GM11168 (cell line): ENCODE results near the gene NXN.
"Not testable (repeated sequence)": the region's sequence is repeated elsewhere in the genome, so short reads cannot be mapped to it uniquely, and the experiment has no call there.

Experiments used
- in situ Hi-C: fragments of 300-500 bp; cut with MboI; formaldehyde crosslinking; loops from one replicate; pipeline ENCODE4 v1.12.0; 2022; ENCODE audit warnings: low sequenced_read_pairs; ENCODE audit not compliant: unreplicated experiment

The NXN gene

DNA sequence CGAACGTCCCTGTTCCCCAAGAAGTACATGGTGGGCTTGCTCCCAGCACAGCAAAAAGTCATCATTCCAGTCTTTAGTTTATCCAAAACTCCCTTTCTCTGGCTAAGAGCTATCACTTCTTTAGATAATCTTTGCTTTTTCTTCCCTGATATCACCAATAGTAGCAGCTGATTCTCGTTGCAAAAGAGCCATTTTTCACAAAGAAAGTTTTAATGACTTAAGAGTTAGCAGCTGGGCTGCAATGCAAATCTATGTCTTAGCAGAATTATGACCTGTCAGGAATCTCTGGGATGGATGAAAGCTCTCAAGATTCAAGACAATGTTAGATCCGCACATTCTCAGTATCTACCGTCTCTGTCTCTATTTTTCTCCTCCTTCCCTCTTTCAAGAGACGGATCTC, 53.8 kb downstream of the NXN start:
- in situ Hi-C loops, result loop anchor here (10.0 kb wide), 1 partner anchor 391 kb away; no protein-coding TSS in a partner anchor

DNA sequence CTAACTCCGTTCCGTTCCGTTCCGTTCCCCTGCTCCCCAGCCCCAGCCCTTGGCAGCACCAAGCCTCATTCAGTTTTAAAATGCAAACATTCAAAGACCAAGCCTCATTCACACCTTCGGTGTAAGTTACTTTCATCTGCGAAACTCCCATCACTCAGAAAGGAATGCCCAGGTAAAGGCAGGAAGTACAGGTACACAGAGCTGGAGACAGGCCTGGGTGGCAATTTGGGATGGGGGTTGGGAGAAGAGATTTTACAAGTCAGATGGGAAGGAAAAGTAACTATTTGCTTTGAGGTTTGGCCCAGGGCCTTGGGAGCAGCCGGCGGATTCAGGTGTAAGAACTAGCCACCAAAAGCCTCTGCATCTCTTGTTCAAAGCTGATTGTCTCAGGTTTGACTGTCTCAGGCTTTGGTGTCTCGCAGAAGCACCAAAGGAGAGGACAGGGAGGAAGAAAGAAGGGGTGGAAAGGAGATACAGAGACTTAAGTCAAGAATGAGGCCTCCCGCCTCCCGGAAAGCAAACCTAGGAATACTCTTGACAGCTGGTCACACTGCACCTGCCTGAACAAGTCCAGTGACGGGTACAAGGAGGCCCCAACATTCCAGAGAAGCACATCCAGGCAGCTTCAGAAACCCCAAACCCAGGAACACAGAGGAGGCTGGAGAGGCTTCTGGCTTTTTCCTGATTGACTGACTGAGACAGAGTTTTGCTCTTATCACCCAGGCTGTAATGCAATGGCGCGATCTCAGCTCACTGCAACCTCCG, 54.7 kb downstream of the NXN start:
- in situ Hi-C loops, result loop anchor here (10.0 kb wide), 1 partner anchor 390 kb away; no protein-coding TSS in a partner anchor

DNA sequence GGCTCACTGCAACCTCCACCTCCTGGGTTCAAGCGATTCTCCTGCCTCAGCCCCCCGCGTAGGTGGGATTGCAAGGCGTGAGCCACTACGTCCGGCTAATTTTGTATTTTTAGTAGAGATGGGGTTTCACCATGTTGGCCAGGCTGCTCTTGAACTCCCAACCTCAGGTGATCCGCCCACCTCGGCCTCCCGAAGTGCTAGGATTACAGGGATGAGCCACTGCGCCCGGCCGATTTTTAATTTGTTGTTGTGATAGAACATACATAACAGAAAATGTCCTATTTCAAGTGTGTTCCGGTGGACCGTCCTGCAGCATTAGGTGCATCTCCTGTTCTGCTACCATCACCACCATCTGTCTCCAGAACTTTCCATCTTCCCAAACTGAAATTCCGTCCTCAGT, 55.3 kb downstream of the NXN start:
- in situ Hi-C loops, result loop anchor here (10.0 kb wide), 1 partner anchor 390 kb away; no protein-coding TSS in a partner anchor

DNA sequence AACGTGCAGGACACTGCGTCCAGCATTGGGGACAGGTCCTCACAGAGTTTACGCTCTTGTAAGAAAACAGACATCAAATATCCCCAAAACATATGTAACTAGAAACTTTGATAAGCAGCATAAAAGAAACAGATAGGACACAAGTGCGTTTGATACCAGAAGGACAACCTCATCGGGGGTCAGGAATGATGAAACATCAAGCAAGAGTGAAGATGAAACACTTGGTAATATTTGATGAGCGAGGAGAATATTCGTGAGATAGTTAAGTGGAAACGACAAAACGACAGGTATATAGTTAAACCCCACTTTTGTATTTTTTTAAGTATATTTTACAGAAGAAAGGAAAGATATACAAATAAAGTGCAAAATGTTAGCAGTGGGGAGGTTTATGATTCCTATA, 55.9 kb downstream of the NXN start:
- in situ Hi-C loops, result loop anchor here (10.0 kb wide), 1 partner anchor 389 kb away; no protein-coding TSS in a partner anchor

DNA sequence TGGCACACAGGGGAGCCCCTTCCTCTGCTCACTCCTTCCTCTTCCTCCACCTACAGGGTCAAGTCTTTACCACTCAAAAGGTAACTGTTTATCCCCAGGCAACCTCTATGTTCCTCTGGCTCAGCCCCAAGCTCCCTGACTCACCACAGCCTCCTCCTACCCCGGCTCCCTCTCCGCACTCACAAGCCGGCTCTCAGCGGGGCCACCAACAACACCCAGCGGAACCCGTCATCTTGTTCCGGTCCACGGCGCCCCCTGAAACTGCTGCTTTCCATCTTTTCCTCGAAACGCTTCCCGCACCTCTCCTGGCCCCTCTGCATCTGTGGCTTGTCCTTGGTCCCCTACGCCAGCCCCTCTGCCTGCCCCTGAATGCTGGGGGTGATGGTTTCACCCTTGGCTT, 58.4 kb downstream of the NXN start:
- in situ Hi-C loops, result loop anchor here (10.0 kb wide), 1 partner anchor 386 kb away; no protein-coding TSS in a partner anchor

DNA sequence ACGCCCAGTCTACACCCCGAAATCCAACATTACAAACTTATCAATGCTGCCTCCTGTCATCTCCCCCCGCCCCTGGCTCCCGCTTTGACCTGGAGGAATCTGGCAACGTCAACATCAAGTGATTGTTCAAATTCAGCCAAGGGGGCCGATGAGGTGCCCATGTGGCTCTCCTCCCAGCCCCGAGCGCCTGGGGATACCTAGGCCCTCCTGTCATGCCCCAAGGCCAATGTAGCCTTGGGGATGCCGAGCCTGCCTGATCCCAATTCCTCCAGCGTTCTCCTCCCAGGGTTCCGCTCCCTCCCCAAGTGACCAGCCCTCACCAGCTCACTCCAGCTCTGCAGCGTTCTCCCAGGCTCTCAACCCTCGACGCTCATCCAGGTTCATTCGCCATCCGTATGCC, 59.4 kb downstream of the NXN start:
- in situ Hi-C loops, result loop anchor here (10.0 kb wide), 1 partner anchor 385 kb away; no protein-coding TSS in a partner anchor

DNA sequence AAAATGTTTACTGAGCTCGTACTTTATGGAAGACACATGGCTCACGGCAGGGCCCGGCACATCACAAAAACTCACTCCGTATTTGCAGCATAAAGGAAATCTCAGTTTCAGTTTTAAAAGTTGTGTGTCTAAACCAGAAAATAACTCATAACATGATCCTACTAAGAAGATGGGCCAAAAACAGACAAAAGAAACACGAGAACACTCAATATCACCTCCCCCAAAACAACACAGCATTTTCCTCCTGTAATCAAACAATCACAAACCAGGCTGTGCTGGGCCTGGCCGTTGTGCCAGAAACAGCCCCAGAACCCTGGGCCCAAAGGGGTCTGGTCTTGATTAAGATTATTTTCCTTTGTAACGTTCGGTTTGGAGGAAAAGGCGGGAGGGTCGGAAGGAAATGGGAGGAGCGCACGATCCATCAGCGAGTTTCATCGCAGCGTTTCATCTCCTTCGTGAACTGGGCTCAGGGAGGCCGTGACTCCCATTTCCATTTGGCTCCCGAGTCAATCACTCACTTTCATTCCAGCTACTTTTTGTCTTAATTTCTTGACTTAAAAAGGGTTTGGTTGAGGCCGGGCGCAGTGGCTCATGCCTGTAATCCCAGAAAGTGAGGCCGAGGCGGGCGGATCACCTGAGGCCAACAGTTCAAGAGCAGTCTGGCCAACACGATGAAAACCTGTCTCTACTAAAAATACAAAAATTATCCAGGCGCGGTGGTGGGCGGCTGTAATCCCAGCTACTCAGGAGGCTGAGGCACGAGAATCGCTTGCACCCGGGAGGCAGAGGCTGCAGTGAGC, 61.4 kb downstream of the NXN start:
- in situ Hi-C loops, result no loop called here

DNA sequence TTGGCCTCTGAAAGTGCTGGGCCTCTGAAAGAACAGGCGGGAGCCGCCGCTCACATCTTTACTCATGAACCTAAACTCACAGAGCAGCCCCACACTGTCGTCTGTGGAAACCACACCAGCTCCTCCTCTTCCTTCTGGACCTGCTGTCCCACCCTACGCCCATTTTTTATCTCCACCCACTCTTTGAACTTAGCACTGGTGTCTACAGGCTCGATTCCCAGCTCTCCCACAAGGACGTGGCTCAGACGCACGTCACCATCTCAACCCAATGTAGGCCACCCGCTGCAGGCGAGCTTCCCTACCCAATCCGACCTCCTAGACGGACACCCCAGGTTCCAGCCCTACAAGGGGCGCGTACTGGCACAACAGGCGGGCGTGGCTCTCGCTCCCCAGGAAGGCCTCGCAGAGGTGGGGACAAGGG, 62.2 kb downstream of the NXN start:
- in situ Hi-C loops, result no loop called here

DNA sequence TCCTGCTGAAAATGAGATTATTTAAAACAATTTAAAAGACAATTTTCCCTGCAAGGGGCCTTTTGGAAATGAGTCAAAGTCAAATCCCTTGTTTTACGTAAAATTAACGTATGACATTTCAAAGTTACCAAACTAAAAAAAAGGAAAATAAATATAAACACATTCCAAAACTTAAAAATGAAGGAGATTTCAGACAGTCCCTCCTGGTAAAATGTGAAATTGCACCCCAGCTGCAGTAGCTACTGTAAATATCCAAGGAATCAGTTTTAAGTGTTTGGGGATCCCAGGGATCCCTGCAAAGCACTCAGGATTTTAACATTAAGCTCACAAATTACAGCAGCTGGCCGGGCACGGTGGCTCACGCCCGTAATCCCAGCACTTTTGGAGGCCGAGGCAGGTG, 63.3 kb downstream of the NXN start:
- in situ Hi-C loops, result no loop called here

DNA sequence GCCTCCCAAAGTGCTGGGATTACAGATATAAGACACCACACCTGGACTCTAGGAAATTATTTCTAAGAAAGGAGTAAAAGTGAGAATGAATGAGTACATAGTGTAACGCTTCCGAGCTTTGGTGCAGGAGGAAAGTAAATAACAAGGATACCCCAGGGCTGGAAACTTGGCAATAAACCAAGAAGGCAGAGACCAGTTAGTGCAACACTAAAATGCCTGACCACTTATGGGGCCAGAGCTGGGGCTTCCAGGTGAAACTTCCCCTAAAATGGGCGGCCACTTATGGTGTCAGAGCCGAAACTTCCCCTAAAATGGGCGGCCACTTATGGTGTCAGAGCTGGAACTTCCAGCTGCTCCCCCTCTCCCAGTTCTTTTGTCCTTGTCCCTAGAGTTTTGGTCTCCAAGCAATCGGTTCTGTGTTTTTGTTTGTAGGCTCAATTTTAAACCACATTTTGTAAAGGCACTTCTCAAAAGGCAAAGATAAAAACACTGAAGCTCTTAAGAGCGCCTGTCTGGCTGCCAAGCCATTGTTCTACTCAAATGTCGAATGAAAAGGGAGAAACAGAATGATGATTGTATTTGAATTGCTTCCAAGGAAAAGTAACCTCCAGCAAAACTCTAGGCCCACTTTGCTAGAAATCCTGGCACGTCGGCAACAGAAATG, 63.9 kb downstream of the NXN start:
- in situ Hi-C loops, result no loop called here

DNA sequence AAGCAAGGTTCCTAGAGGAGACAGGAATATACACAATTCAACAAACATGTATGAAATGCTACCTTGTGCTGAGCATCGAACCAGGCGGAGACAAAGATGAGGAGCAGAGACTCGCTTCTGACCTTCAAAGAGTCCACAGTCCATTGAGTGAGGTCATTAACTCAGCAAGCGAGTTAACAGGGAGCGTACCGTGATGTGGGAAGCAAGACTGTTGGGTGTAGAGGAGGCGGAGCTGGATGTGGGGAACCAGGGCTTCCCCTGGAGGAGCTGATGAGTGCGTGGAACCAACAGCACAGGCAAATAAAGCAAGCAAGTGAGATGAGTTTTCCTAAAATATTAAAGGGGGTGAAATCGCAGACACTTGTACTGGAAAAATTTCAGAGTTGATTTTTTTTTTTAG, 65.0 kb downstream of the NXN start:
- in situ Hi-C loops, result no loop called here

DNA sequence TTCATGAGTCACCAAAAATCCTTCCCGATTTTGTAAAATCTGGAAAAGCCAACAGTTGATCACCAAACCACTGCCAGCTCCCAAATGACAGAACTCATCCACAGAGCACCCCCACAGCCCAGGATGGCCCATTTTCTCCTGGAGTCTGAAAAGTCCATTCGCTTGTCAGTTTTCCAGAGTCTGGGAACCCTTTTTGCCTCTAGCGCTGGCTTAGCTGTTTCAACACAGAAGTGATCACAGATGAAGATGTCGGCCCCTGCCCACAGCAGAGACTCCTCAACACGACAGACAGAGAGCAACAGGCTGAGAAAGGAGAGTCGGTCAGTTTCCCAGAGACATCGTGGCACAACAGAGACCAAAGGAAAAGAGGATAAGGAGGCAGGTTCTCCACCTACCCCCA, 66.4 kb downstream of the NXN start:
- in situ Hi-C loops, result no loop called here

DNA sequence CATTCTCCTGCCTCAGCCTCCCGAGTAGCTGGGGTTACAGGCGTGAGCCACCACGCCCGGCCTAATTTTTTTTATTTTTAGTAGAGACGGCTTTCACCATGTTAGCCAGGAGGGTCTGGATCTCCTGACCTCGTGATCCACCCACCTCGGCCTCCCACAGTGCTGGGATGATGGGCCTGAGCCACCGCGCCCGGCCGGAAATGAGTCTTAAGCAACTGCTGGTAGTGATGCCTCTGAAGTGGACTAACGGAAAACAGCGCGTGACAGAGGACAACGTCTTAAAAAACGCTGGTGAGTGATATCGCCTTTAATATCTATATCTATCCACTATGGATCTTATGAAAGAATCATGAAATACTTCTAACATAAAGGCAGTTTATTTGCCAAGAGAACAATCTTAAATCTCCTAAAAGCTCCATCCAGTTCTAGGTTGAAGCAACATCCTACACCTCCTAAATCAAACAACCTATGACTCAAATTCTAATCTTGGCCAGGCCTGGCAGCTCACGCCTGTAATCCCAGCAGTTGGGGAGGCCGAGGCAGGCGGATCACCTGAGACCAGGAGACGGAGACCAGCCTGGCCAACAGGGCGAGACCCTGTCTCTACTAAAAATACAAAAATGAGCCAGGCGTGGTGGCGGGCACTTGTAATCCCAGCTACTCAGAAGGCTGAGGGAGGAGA, 69.8 kb downstream of the NXN start:
- in situ Hi-C loops, result no loop called here

DNA sequence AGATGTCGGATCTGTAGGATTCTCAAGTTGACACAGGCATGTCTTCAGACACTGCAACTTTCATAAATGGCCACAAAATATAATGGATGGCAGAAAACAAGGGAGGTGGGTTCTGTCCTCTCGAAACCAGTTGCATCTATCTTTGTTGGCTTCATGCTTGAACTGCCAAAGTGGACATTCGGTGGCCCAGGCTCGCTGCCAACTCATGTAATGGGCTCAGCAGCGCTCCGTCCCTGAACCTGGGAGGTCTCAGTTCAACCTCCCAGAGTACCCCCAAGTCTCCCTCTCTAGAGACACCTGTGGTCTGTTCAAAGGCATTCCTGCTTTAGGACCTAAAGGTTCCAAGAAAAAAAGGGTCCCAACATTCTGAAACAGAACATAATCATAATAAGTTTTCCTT, 71.9 kb downstream of the NXN start:
- in situ Hi-C loops, result no loop called here

DNA sequence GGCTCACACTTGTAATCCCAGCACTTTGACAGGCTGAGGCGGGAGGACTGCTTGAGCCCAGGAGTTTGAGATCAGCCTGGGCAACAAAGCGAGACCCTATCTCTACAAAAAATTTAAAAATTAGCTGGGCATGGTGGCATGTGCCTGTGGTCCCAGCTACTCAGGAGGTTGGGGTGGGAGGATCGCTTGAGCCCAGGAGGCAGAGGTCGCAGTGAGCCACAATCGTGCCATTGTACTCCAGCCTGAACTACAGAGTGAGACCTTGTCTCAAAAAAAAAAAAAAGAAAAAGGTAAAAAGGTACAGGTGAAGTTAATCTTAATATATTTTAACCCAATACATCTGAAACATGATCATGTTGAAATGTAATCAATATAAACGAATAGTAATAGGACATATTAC, 73.9 kb downstream of the NXN start:
- in situ Hi-C loops, result not testable (repeated sequence)

DNA sequence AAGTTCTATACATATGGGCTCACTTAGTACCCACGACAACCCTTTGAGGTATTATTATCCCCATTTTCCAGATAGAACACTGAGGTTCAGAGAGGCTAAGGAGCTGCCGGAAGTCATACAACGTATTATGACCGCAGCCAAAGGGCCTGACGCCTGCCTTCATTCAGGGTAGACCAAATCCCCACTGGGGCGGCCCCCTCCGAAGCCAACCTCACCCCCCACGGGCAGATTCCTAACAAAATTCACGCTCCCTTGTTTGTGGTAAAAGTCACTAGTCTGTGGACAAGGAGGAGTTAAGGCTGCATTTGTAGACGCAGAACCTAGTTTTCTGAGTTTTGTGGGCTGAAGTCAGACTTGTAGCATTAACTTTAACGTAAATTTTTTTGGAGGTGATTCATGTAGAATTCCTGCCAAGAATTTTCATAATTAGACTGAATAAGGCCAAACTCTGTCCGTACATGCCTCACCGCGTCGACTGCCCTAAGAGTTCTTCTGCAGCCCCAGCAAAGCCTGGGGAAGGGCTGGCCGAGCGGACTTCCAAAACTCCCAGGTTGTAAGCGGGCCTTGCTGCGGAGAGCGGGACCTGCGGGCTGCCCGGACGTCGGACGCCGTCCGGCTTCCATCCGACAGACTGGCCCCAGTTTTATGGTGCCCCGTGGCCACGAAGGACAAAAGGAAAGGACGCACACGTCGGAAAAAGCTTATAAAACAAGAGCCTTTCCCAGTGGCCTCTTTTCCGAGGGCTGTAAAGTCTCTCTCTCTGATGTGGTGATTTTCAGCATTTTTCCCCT, 75.7 kb downstream of the NXN start:
- in situ Hi-C loops, result no loop called here

DNA sequence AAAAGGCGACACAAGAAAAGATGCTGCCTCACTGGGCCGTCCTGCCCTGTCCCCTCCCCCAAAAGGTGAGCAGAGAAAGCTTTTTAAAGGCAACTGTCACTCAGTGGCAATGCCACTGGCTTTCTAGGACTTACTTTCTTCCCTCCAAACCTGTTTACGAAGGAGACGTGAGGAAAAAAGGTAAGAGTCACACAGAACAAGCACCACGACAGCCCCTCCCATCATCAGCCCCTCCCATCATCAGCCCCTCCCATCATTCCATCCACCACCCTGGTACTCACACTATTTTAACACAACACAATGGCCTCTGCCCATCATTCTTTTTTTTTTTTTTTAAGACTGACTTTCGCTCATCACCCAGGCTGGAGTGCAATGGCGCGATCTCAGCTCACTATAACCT, 77.1 kb downstream of the NXN start:
- in situ Hi-C loops, result no loop called here

DNA sequence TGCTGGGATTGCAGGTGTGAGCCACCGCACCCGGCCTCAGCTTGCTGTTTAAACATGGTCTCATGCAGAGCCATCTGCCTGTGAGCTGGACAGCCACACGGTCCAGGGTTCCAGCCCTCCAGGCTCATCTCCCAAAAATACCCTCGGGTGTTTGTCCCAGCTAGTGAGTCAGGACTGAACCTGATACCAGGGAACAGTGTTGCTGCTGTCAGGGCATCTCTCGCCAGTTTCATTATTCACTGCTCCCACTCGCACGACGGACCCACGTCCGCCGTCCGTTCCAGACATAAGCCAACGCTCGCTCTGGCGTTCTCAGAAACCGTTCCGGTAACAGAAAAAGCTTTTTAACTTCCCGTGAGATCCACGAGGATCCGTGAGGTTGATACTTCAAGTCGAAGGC, 77.6 kb downstream of the NXN start:
- in situ Hi-C loops, result no loop called here

DNA sequence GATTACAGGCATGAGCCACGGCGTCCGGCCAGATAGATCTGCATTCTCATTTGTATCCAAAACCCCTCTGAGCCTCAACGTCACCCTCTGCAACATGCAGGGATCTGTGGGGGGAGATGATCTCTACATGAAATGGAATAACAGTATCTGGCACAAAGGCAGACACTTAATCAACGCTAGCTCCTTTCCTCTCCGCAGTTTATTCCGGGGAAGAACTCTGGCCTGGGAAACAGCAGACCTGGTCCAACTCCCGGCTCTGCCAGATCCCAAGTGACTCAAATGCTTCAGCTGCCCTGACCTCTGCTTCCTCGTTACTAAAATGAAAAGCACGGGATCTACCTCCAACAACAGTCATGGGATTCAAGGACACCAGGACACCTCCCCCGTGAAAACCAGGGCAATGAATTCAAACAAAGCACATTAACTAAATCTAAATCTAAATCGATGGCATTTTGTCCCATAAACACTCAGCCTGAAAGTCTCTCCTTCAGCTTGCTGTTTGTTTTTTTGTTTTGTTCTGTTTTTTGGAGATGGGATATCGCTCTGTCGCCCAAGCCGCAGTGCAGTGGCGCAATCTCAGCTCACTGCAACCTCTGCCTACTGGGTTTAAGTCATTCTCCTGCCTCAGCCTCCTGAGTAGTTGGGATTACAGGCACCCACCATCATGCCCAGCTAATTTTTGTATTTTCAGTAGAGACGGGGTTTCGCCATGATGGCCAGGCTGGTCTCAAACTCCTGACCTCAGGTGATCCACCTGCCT, 78.2 kb downstream of the NXN start:
- in situ Hi-C loops, result no loop called here
